ENCODE measurements around the gene STXBP1. TPM values are rescaled to one million over a fixed set of nuclear protein-coding genes. Genes with fewer than 3 reads are reported as not detected.

The STXBP1 gene
- total RNA-seq, 1 experiment from 2014 or later: 0.36 TPM

- H3K4me3 ChIP-seq: no peak overlapping the region
- peaks cover 3% of the 10 kb centered on the region for H3K36me3 ChIP-seq
- H3K9me3 ChIP-seq: no peaks in the 10 kb centered on the region
- no peak for DNase-seq
- H3K27me3 ChIP-seq: no peaks in the 10 kb centered on the region
Observed at GRCh38 chr9:127711226-127711701, 99.2 kb downstream of the STXBP1 start.

GRCh38 chr9:127711831-127712274 lies 99.8 kb downstream of the STXBP1 start:
- Histone ChIP-seq H3K36me3 (peaks cover 3% of the 10 kb centered on the region), H3K4me3 (no peak overlapping the region), H3K27me3 (no peaks in the 10 kb centered on the region), H3K9me3 (no peaks in the 10 kb centered on the region)
- no peak for DNase-seq

GRCh38 chr9:127712371-127712770 lies 100.3 kb downstream of the STXBP1 start:
- Histone ChIP-seq H3K4me3 (no peak overlapping the region), H3K36me3 (peaks cover 3% of the 10 kb centered on the region), H3K27me3 (no peaks in the 10 kb centered on the region), H3K9me3 (no peaks in the 10 kb centered on the region)
- no peak for DNase-seq

GRCh38 chr9:127712867-127713266 lies 100.8 kb downstream of the STXBP1 start:
- DNase-seq: no peak
- H3K27me3 ChIP-seq: no peaks in the 10 kb centered on the region
- H3K4me3 ChIP-seq: no peak overlapping the region
- peaks cover 3% of the 10 kb centered on the region for H3K36me3 ChIP-seq
- H3K9me3 ChIP-seq: no peaks in the 10 kb centered on the region

GRCh38 chr9:127714020-127714750 lies 102.1 kb downstream of the STXBP1 start:
- H3K27me3 ChIP-seq: no peaks in the 10 kb centered on the region
- H3K9me3 ChIP-seq: no peaks in the 10 kb centered on the region
- peaks cover 3% of the 10 kb centered on the region for H3K36me3 ChIP-seq
- no peak for DNase-seq
- peak overlapping the region; percentile 81 for H3K4me3 ChIP-seq

- Histone ChIP-seq H3K27me3 (no peaks in the 10 kb centered on the region), H3K9me3 (no peaks in the 10 kb centered on the region), H3K4me3 (peak overlapping the region; percentile 81), H3K36me3 (peaks cover 3% of the 10 kb centered on the region)
- no peak for DNase-seq
Observed at GRCh38 chr9:127714951-127715469, 102.9 kb downstream of the STXBP1 start.

DNA sequence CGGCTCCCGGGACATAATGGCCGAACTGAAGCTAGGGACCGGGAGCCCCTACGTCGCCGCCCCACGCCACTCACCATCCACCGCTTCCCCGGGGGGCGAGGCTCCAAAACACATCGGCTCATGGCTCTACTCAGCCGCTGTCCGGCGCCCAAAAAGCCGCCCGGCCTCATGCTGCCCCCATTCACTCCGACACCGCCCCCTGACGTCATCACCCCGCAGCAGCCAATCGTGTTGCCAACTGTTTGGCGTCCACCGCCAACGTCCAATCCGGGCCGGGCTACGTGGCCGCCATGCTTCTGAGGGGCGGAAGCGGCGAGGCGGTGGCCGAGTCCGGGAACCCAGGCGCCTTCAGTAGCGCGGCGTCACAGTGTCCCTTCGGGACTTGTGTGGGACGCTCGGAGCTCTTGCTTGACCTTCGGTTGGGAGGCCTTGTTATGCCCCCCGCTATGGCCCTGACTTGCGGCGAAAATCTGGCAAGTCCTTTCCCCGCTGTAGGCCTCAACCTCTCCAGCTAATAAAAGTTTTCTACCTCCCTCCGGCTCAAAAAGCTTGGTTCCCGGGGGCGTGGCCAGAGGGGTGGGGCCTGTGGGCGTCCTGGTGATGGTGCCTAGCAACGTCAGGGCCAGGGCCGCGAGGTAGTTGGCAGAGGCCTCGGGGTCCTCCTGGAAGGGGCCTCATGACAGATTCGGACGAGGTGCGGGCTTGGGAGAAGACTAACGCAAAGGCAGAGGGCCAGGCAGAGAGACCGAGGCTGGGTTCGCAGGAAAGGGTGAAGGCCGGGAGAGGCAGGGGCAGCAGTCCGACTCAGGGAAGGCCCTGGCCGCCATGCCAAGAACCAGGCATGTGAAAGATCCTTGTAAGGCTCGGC lies 103.6 kb downstream of the STXBP1 start, which contains the start of the genes PTRH1 and TTC16:
PTRH1 (minus strand) TSS at position 194 of the 868 bp plus-strand sequence; CDS start at position 170, 24 bp downstream.
TTC16 (plus strand) TSS at position 610 of the 868 bp plus-strand sequence; CDS start at position 677, 67 bp downstream.
- Histone ChIP-seq H3K9me3 (no peaks in the 10 kb centered on the region), H3K4me3 (peak within 1 kb of the TSS; percentile 81), H3K36me3 (peaks cover 3% of the 10 kb centered on the region), H3K27me3 (no peaks in the 10 kb centered on the region)
- peak; percentile 97 for DNase-seq

DNA sequence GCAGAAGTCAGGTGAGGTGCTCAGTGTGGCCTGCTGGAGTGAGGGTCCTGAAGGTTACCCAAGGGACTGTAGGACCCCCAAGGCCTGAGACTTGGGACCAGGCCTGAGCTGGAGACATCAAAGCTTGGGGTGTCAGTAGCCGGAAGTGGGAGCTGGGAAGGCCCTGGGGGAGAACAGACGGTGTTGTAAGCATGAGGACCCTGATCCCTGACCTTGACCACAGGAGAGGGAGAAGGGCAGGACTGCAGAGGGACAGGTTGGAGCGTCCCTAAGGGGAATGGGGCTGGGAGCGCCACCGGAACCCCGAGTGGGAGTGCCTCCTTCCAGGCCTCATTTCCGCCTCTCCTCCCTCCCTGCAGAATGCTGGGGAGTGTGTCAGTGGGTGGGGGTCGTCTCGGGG lies 104.3 kb downstream of the STXBP1 start:
- DNase-seq: no peak
- Histone ChIP-seq H3K27me3 (no peaks in the 10 kb centered on the region), H3K36me3 (peaks cover 3% of the 10 kb centered on the region), H3K9me3 (no peaks in the 10 kb centered on the region), H3K4me3 (peak overlapping the region; percentile 81; the same call in 1 of the 2 replicates)

GRCh38 chr9:127717766-127718165 lies 105.7 kb downstream of the STXBP1 start:
- H3K27me3 ChIP-seq: no peaks in the 10 kb centered on the region
- no peaks in the 10 kb centered on the region for H3K9me3 ChIP-seq
- DNase-seq: no peak
- H3K36me3 ChIP-seq: peaks cover 3% of the 10 kb centered on the region
- no peak overlapping the region for H3K4me3 ChIP-seq

DNA sequence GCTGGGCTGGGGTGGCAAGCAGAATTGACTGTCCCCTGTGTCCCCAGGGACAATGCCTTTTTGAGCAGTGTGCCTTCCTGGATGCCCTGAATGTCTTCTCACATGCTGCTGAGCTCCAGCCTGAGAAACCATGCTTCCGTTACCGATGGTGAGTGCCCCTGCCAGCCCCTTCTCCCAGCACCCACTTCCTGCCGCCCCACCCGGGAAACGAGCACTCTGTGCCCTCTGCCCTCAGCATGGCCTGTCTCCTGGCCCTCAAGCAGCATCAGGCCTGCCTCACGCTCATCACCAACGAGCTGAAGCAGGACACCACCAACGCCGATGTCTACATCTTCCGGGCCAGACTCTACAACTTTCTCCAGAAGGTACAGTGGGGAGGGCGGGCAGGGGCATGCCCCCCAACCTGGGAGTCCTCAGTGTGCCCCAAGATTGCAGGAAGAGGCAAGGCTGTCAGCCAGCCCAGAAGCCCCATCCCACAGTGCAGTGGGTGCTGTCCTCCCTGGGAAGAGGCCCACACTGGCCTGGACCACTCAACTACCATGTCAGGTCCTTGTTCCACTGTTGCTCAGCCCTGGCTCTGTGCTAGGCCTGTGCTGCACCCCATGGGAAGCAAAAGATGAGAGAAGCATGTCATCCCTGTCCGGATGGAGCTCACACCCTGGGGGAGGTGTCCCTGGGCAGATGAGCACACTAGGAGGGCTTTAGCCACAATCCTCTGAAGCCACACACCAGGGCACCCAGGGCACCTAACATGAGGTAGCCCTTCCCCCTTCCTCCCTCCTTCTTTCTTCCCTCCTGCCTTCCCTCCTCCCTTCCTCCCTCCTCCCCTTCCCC lies 108.2 kb downstream of the STXBP1 start:
- Histone ChIP-seq H3K9me3 (no peaks in the 10 kb centered on the region), H3K27me3 (no peaks in the 10 kb centered on the region), H3K36me3 (no peaks in the 10 kb centered on the region), H3K4me3 (no peak overlapping the region)
- DNase-seq: no peak

GRCh38 chr9:127720865-127721227 lies 108.8 kb downstream of the STXBP1 start:
- Histone ChIP-seq H3K36me3 (no peaks in the 10 kb centered on the region), H3K27me3 (no peaks in the 10 kb centered on the region), H3K9me3 (no peaks in the 10 kb centered on the region), H3K4me3 (no peak overlapping the region)
- no peak for DNase-seq

- no peaks in the 10 kb centered on the region for H3K9me3 ChIP-seq
- no peak overlapping the region for H3K4me3 ChIP-seq
- no peaks in the 10 kb centered on the region for H3K36me3 ChIP-seq
- no peaks in the 10 kb centered on the region for H3K27me3 ChIP-seq
- peak; percentile 81 for DNase-seq
Observed at GRCh38 chr9:127721391-127721821, 109.3 kb downstream of the STXBP1 start.

DNA sequence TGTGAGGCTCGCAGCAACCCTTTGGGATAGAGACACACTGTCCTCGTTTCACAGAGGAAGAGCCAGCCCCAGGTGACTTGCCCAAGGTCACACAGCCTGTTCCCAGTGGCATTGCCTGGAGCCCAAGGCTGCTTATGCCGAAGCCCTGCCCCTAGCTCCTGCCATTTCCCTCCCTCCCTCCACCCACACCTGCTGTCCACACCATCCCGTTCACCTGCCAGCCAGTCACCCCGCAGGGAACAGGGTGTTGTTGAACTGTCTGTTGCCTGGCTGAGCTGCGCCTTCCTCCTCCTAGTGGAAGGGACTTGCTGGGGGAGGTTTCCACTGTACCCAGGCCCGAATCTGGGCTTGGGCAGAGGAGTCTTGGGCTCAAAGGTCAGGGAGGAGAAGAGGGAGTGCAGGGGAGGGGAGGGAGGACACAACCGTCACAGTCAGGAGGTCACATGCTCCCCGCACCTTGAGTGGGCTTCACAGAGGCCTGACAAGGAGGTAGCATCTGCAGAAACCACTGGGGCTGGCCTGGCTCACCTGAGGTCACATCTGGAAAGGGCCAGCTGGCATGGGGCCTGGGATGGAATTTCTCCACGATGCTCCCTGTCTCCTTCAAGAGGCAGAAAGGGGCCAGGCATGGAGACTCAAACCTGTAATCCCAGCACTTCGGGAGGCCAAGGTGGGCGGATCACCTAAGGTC lies 110.1 kb downstream of the STXBP1 start:
- Histone ChIP-seq H3K4me3 (no peak overlapping the region), H3K27me3 (no peaks in the 10 kb centered on the region), H3K9me3 (no peaks in the 10 kb centered on the region), H3K36me3 (no peaks in the 10 kb centered on the region)
- DNase-seq: no peak

GRCh38 chr9:127723013-127723412 lies 110.9 kb downstream of the STXBP1 start:
- Histone ChIP-seq H3K9me3 (no peaks in the 10 kb centered on the region), H3K27me3 (no peaks in the 10 kb centered on the region), H3K4me3 (no peak overlapping the region), H3K36me3 (no peaks in the 10 kb centered on the region)
- no peak for DNase-seq

- H3K9me3 ChIP-seq: no peaks in the 10 kb centered on the region
- H3K4me3 ChIP-seq: no peak overlapping the region
- no peaks in the 10 kb centered on the region for H3K27me3 ChIP-seq
- peak; percentile 95 for DNase-seq
- H3K36me3 ChIP-seq: no peaks in the 10 kb centered on the region
Observed at GRCh38 chr9:127723444-127723843, 111.4 kb downstream of the STXBP1 start.

- Histone ChIP-seq H3K36me3 (no peaks in the 10 kb centered on the region), H3K4me3 (no peak overlapping the region), H3K27me3 (no peaks in the 10 kb centered on the region), H3K9me3 (no peaks in the 10 kb centered on the region)
- DNase-seq: no peak
Observed at GRCh38 chr9:127724012-127724411, 111.9 kb downstream of the STXBP1 start.
